SK-N-MC (cell line): Measurements from ENCODE around the gene PTPN14.
"Not testable (repeated sequence)": the region's sequence is repeated elsewhere in the genome, so short reads cannot be mapped to it uniquely, and the experiment has no call there.

Source experiments
- DNase-seq: peaks from one replicate; pipeline ENCODE4 v3.0.0-alpha.2; 2011; ENCODE audit warnings: low read depth, low spot score
- H3K27ac ChIP-seq: fragments of 200-600 bp; sonication (generic); 2 replicates; pipeline ENCODE4 v1.5.1; 2016; ENCODE audit warnings: mixed run types
- H3K36me3 ChIP-seq: fragments of 200-600 bp; sonication (generic); 2 replicates; pipeline ENCODE4 v1.6.1; 2017; ENCODE audit warnings: antibody characterized with exemption, low read length, mixed read lengths; ENCODE audit not compliant: insufficient read depth
- H3K4me3 ChIP-seq: fragments of 200-600 bp; sonication (generic); 2 replicates; pipeline ENCODE4 v1.5.1; 2016
- H3K9ac ChIP-seq: fragments of 200-600 bp; sonication (generic); 2 replicates; pipeline ENCODE4 v1.8.0; 2017; ENCODE audit warnings: mixed run types, mixed read lengths; ENCODE audit not compliant: insufficient read length
- H3K9me3 ChIP-seq: fragments of 200-600 bp; sonication (generic); 2 replicates; pipeline ENCODE4 v1.6.1; 2017; ENCODE audit warnings: low read depth, mild to moderate bottlenecking, antibody characterized with exemption, low read length, moderate library complexity, mixed read lengths
- EZH2 ChIP-seq: fragments of 200-600 bp; sonication (generic); IDR thresholded peaks from one replicate; pipeline ENCODE4 v1.6.1; 2017; ENCODE audit warnings: antibody characterized with exemption
- FOXP2 ChIP-seq: optimal IDR thresholded peaks from 2 replicates; pipeline ENCODE3; 2011; ENCODE audit warnings: mild to moderate bottlenecking, moderate library complexity; ENCODE audit not compliant: insufficient read depth; ENCODE audit errors: extremely low read length, control extremely low read depth
- POLR2AphosphoS5 ChIP-seq: IDR thresholded peaks from 2 replicates; pipeline ENCODE4 v1.6.1; 2012; ENCODE audit warnings: mild to moderate bottlenecking, low read depth, low read length, borderline replicate concordance

Gene PTPN14

GRCh38 chr1:214491468-214492146, 59.8 kb downstream of the PTPN14 start:
- no peak overlapping the region for H3K27ac ChIP-seq
- no peak for TF ChIP-seq POLR2AphosphoS5
- TF ChIP-seq FOXP2 = no peak
- no peak for TF ChIP-seq EZH2

GRCh38 chr1:214485151-214485550, 66.3 kb downstream of the PTPN14 start:
- Histone ChIP-seq H3K9ac (no peak overlapping the region), H3K36me3 (no peaks in the 10 kb centered on the region), H3K4me3 (no peak overlapping the region), H3K27ac (no peak overlapping the region), H3K9me3 (no peaks in the 10 kb centered on the region)
- DNase-seq = no peak
- TF ChIP-seq EZH2 (no peak), FOXP2 (no peak), POLR2AphosphoS5 (no peak)

More at GRCh38 chr1:214491468-214492146, 59.8 kb downstream of the PTPN14 start:
- H3K4me3 ChIP-seq = no peak overlapping the region
- no peak for DNase-seq
- H3K9ac ChIP-seq = no peak overlapping the region
- H3K9me3 ChIP-seq = no peaks in the 10 kb centered on the region
- H3K36me3 ChIP-seq = no peaks in the 10 kb centered on the region

GRCh38 chr1:214483180-214483579, 68.2 kb downstream of the PTPN14 start:
- not testable (repeated sequence) for H3K36me3 ChIP-seq, H3K9me3 ChIP-seq, H3K4me3 ChIP-seq, DNase-seq, H3K27ac ChIP-seq, H3K9ac ChIP-seq

- H3K27ac ChIP-seq, H3K36me3 ChIP-seq, DNase-seq, H3K9me3 ChIP-seq, H3K4me3 ChIP-seq, H3K9ac ChIP-seq: not testable (repeated sequence)
These were observed 69.3 kb downstream of the PTPN14 start for GRCh38 chr1:214481983-214482634.

- no peaks in the 10 kb centered on the region; the same call in 1 of the 2 replicates for H3K9me3 ChIP-seq
- H3K27ac ChIP-seq = no peak overlapping the region
- TF ChIP-seq FOXP2 (no peak), POLR2AphosphoS5 (no peak), EZH2 (no peak)
- H3K9ac ChIP-seq = no peak overlapping the region
- no peak overlapping the region for H3K4me3 ChIP-seq
- DNase-seq = no peak
- no peaks in the 10 kb centered on the region for H3K36me3 ChIP-seq
These were observed 74.2 kb downstream of the PTPN14 start for GRCh38 chr1:214476986-214477870.

DNA sequence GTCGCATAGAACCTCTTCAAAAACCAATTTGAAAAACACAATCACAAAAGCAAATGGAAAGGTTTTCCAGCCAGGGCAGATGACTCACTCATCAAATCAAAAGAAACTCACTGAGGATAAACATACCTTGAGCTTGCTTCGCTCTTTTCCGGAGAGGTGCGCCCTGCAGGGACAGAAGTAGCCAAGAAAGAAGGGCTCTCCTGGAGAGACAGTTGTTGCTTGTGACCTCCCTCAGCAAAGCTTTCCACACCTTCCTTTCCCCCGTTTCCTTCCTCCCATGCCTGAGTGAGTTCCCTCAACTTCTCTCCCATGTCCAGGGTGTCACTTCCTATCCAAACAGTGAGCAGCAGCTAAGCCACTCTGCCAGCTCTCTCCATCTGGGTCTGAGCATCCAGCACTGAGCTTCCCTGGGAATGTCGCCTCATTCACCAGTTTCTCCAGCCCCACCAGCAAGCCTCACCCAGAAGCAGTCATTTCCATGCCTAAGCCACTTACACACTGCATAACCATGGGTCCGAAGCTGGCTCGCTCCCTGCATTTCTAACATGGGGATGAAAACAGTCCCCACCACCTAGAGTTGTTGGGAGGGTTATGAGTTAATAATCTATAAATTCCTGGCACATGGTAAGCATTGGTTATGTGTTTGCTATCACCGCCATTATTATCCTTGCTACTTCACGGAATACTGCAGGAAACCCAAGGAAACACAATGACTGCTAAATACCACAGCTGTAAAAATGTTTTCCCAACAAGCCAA, 75.0 kb downstream of the PTPN14 start:
- DNase-seq = no peak
- Histone ChIP-seq H3K36me3 (no peaks in the 10 kb centered on the region), H3K27ac (no peak overlapping the region), H3K9ac (no peak overlapping the region), H3K4me3 (no peak overlapping the region), H3K9me3 (no peaks in the 10 kb centered on the region; the same call in 1 of the 2 replicates)
- TF ChIP-seq EZH2 (no peak), POLR2AphosphoS5 (no peak), FOXP2 (no peak)

- no peak overlapping the region for H3K4me3 ChIP-seq
- DNase-seq = no peak
- TF ChIP-seq FOXP2 (no peak), POLR2AphosphoS5 (no peak), EZH2 (no peak)
- no peak overlapping the region for H3K9ac ChIP-seq
- H3K36me3 ChIP-seq = no peaks in the 10 kb centered on the region
- H3K9me3 ChIP-seq = no peaks in the 10 kb centered on the region; the same call in 1 of the 2 replicates
- H3K27ac ChIP-seq = no peak overlapping the region
These were observed 75.7 kb downstream of the PTPN14 start for GRCh38 chr1:214475746-214476145.

DNA sequence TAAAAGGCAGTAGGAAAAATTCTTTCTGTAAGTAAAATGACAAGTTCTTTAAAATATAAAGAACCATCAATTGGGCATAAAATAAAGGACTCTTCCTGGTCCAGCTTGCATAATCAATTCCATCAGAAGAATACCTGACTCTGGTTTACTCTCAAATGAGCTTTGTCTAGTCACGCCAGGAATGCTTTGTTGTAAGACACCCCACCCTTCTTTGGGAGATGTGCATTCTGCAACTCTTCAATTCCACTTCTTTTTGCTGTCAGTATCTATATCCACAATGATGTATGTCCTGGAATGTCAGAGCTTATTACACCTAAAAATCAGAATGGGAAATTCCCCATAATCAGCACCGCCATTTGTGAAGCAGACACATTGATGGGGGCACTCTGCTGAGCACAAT, 76.1 kb downstream of the PTPN14 start:
- no peak overlapping the region for H3K4me3 ChIP-seq
- H3K9me3 ChIP-seq = no peaks in the 10 kb centered on the region; the same call in 1 of the 2 replicates
- no peak overlapping the region for H3K27ac ChIP-seq
- H3K36me3 ChIP-seq = no peaks in the 10 kb centered on the region
- H3K9ac ChIP-seq = no peak overlapping the region
- no peak for DNase-seq
- no peak for TF ChIP-seq FOXP2
- no peak for TF ChIP-seq EZH2
- TF ChIP-seq POLR2AphosphoS5 = no peak
